GM12878 (cell line): Measurements from ENCODE around the gene TMEM52. TPM values are rescaled to one million over a fixed set of nuclear protein-coding genes. Genes with fewer than 3 reads are reported as not detected.

Experiments
- ATAC-seq: fragments of 200-7000 bp; cut with Tn5 transposase; 3 replicates; pipeline ENCODE4 v1.9.1; 2020; ENCODE audit warnings: mild to moderate bottlenecking, moderate library complexity
- BruUV-seq: library from RNA; stranded (reverse); fragments of 400-500 nt; replicated peaks from 2 replicates; lab custom pipeline; 2021; lab: Mats Ljungman, UMichigan
- CTCF ChIA-PET: fragments of 300-600 bp; sonication (Branson Sonifier 250); formaldehyde crosslinking; extraction: SDS; loops from one replicate; lab custom pipeline; 2021; ENCODE audit warnings: inconsistent platforms; lab: Yijun Ruan, JAX
- POLR2A ChIA-PET: fragments of 350-600 bp; formaldehyde crosslinking; extraction: SDS; loops from one replicate; lab custom pipeline; 2021; ENCODE audit warnings: inconsistent platforms; lab: Charles Lee
- RAD21 ChIA-PET: fragments of 300-600 bp; sonication (Branson Sonifier 250); formaldehyde crosslinking; loops from one replicate; lab custom pipeline; 2023; ENCODE audit warnings: antibody characterized with exemption; ENCODE audit not compliant: unreplicated experiment; lab: Charles Lee
- SMC1A ChIA-PET: fragments of 300-600 bp; sonication (Branson Sonifier 250); formaldehyde crosslinking; loops from one replicate; lab custom pipeline; 2023; ENCODE audit not compliant: unreplicated experiment, uncharacterized antibody; lab: Charles Lee
- DNase-seq: peaks from one replicate; pipeline ENCODE4 v3.0.0-alpha.2; 2011; ENCODE audit warnings: low read depth, low spot score
- FAIRE-seq: peaks from 3 replicates; lab custom pipeline; 2011; peaks lifted over from hg19 to GRCh38; lab: Jason Lieb, UNC
- H2AFZ ChIP-seq: 2 replicates; pipeline ENCODE4 v1.6.0; 2011; ENCODE audit warnings: low read depth, low read length, control low read depth; ENCODE audit not compliant: control insufficient read depth
- H3K27ac ChIP-seq: 2 replicates; pipeline ENCODE4 v1.5.1; 2011; ENCODE audit warnings: control low read depth; ENCODE audit not compliant: control insufficient read depth, insufficient read depth
- H3K27me3 ChIP-seq, 2 experiments: replicated peaks in 1 of 2; 2 replicates each; pipeline versions ENCODE4 v1.6.0 to v1.6.1; 2011; ENCODE audit warnings: low read length in 1 of 2; ENCODE audit not compliant: control insufficient read depth in 2 of 2, insufficient read depth in 2 of 2
- H3K36me3 ChIP-seq, 2 experiments: 2 replicates each; pipeline ENCODE4 v1.5.1; 2011; ENCODE audit warnings: low read length in 1 of 2; ENCODE audit not compliant: control insufficient read depth in 2 of 2, insufficient read depth in 2 of 2
- H3K4me1 ChIP-seq: 2 replicates; pipeline ENCODE4 v1.6.1; 2011; ENCODE audit warnings: mild to moderate bottlenecking, low read length, moderate library complexity, mixed read lengths; ENCODE audit not compliant: control insufficient read depth, insufficient read depth
- H3K4me2 ChIP-seq: 2 replicates; pipeline ENCODE4 v1.6.0; 2011; ENCODE audit warnings: control low read depth; ENCODE audit not compliant: control insufficient read depth, insufficient read depth
- H3K4me3 ChIP-seq: fragments of 200-600 bp; sonication (generic); 2 replicates; pipeline ENCODE4 v1.5.1; 2016
- H3K79me2 ChIP-seq: 2 replicates; pipeline ENCODE4 v1.6.0; 2011; ENCODE audit warnings: low read length; ENCODE audit not compliant: control insufficient read depth, insufficient read depth
- H3K9ac ChIP-seq: 2 replicates; pipeline ENCODE4 v1.8.0; 2011; ENCODE audit warnings: low read length, control low read depth, mixed read lengths; ENCODE audit not compliant: control insufficient read depth, insufficient read depth
- H3K9me3 ChIP-seq: replicated peaks from 3 replicates; pipeline ENCODE4 v1.5.1; 2011; ENCODE audit warnings: mild to moderate bottlenecking, low read length; ENCODE audit not compliant: control insufficient read depth, insufficient read depth
- H4K20me1 ChIP-seq: 2 replicates; pipeline ENCODE4 v1.6.0; 2011; ENCODE audit not compliant: control insufficient read depth, insufficient read depth
- BMI1 ChIP-seq: fragments of 450-650 bp; IDR thresholded peaks from 2 replicates; pipeline ENCODE4 v1.6.1; 2016; ENCODE audit warnings: mild to moderate bottlenecking, moderate library complexity, borderline replicate concordance
- BRCA1 ChIP-seq: IDR thresholded peaks from 2 replicates; pipeline ENCODE4 v1.6.1; 2011; ENCODE audit warnings: low read depth, low read length, improper control_type of control experiment
- CBFB ChIP-seq: IDR thresholded peaks from 2 replicates; pipeline ENCODE4 v1.6.1; 2016; ENCODE audit warnings: antibody characterized with exemption, low read depth
- CEBPB ChIP-seq, 2 experiments: fragments of 150-350 bp in 1 of 2; IDR thresholded peaks; 2 replicates each; pipeline ENCODE4 v1.6.1; 2012 to 2014; ENCODE audit warnings: low read depth in 2 of 2, low read length in 2 of 2, borderline replicate concordance in 1 of 2, inconsistent platforms in 1 of 2
- ETV6 ChIP-seq, 2 experiments: fragments of 450-650 bp in 1 of 2; IDR thresholded peaks in 1 of 2; conservative IDR thresholded peaks in 1 of 2; 2 replicates each; pipeline ENCODE4 v1.6.1; 2014; ENCODE audit warnings: antibody characterized with exemption in 1 of 2, borderline replicate concordance in 1 of 2, low read depth in 1 of 2, mild to moderate bottlenecking in 1 of 2, moderate library complexity in 1 of 2
- LARP7 ChIP-seq: fragments of 450-650 bp; IDR thresholded peaks from 2 replicates; pipeline ENCODE4 v1.6.1; 2017; ENCODE audit warnings: mild to moderate bottlenecking
- SPI1 ChIP-seq: IDR thresholded peaks from 2 replicates; pipeline ENCODE4 v1.6.1; 2011; ENCODE audit warnings: low read depth, mild to moderate bottlenecking, low read length, moderate library complexity, borderline replicate concordance; ENCODE audit not compliant: insufficient read depth
- WRNIP1 ChIP-seq: IDR thresholded peaks from 2 replicates; pipeline ENCODE4 v1.6.1; 2011; ENCODE audit warnings: low read depth, low read length, improper control_type of control experiment, borderline replicate concordance
- ZSCAN29 ChIP-seq: fragments of 450-650 bp; IDR thresholded peaks from 2 replicates; pipeline ENCODE4 v1.6.1; 2017; ENCODE audit warnings: mild to moderate bottlenecking, moderate library complexity
- WGBS: methylation state at CpG from one replicate; pipeline ENCODE4 v1.1.6; 2016; ENCODE audit warnings: low lambda C conversion rate; ENCODE audit not compliant: insufficient replicate concordance, insufficient coverage; ENCODE audit errors: missing lambda C conversion rate; 5-methylcytosine and 5-hydroxymethylcytosine counted together
- in situ Hi-C: fragments of 300-500 bp; cut with MboI; formaldehyde crosslinking; loops from 9 replicates; pipeline ENCODE4 v1.14.3; 2018; ENCODE audit warnings: mixed read lengths
- intact Hi-C: fragments of 100-400 bp; cut with micrococcal nuclease; formaldehyde crosslinking; loops from one replicate; pipeline ENCODE4 v1.14.2; 2022; ENCODE audit not compliant: unreplicated experiment
- polyA plus RNA-seq, 11 experiments: library from polyadenylated mRNA; depleted of rRNA in 4 of 11; unstranded in 6 of 11; stranded (reverse) in 5 of 11; fragments of >200 nt; fragmentation: Nextera tagmentation in 4 of 11; fragmentation: Illumina TruSeq in 1 of 11; extraction: Ambion mirVana in 4 of 11; extraction: Trizol in 1 of 11; gene quantifications; 1 replicate in 1 of 11; 2 replicates in 10 of 11; pipeline versions ENCODE4 v1.2.1 to v1.2.3, GENCODE V29; 2011 to 2016; ENCODE audit warnings: inconsistent platforms in 2 of 11, missing spikeins in 2 of 11, low read depth in 1 of 11
- total RNA-seq, 4 experiments: library from RNA; depleted of rRNA in 3 of 4; stranded (reverse); fragments of >200 nt in 3 of 4; fragmentation: Illumina TruSeq in 1 of 4; extraction: Trizol in 1 of 4; gene quantifications; 2 replicates each; pipeline versions ENCODE4 v1.2.1 to v1.2.3, GENCODE V29; 2013 to 2021
- TF ChIP-seq, protein P1 (sequence below): IDR thresholded peaks from 2 replicates; pipeline ENCODE4 v1.6.1; 2012; ENCODE audit warnings: low read depth, low read length, improper control_type of control experiment
- TF ChIP-seq, protein P2 (sequence below): IDR thresholded peaks from 2 replicates; pipeline ENCODE4 v1.6.1; 2012; ENCODE audit warnings: improper control_type of control experiment, low read depth, low read length; ENCODE audit not compliant: insufficient replicate concordance
- TF ChIP-seq, protein P3 (sequence below): fragments of 450-650 bp; IDR thresholded peaks from 2 replicates; pipeline ENCODE4 v1.6.1; 2018; ENCODE audit warnings: mild to moderate bottlenecking, low read depth, moderate library complexity; ENCODE audit not compliant: partially characterized antibody

Gene TMEM52
- total and polyA plus RNA-seq, 10 of the 15 experiments (the other 5 are each of a cell fraction or from before 2014, with no cell fraction given) = 0.17 to 0.33 (median 0.24) TPM; not detected in 7

DNA sequence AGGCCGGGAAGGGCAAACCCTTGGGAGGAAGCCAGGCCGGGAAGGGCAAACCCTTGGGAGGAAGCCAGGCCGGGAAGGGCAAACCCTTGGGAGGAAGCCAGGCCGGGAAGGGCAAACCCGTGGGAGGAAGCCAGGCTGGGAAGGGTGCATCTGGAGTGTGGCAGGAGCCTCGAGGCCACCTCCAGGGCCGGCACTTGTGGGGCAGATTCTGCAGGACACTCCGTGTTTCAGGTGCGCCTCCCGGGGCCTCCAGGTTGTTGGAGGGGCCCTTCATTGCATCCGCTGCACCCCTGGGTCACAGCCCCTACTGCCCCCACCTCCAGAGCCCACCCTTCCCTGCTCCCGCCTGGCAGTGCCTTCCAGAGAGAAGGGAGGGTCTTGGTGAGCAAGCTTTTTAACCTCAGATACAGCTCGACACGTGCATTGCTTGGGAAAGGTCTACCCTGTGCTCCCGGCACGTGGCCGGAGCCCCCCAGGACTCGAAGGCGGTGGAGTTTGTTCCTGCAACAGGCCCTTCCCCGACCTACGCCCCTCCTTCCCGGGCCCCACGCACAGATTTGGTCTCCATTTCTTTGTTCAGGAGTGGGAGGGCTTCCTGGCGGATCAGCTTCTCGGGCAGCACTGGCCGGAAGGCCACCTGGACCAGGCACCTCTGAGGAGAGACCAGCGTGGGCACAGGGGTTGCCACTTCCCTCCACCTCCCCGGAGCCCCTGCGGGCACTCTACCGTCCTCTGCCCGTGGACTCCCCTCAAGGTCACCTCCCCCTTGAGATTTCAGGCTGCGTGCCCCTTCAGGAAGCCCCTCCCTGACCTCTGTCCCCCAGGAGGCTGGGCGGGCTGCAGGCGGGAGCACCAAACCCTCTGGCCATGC, 9.4 kb upstream of the TMEM52 start:
- WGBS = 48% methylated on average over 32 of the region's 34 CpGs
- no peak overlapping the region for H2AFZ ChIP-seq
- DNase-seq (no peak), FAIRE-seq (no peak), ATAC-seq (no peak)
- SMC1A ChIA-PET = no interaction called here
- H3K9me3 ChIP-seq = no peaks in the 10 kb centered on the region; the same call in 2 of the 3 replicates
- H3K4me1 ChIP-seq = no peaks in the 10 kb centered on the region
- no peak overlapping the region for H3K9ac ChIP-seq
- H3K79me2 ChIP-seq = no peaks in the 10 kb centered on the region
- H3K4me2 ChIP-seq = no peak overlapping the region
- POLR2A ChIA-PET = no interaction called here
- CTCF ChIA-PET = no interaction called here
- no peak overlapping the region for H3K27ac ChIP-seq
- intact Hi-C loops = no loop called here
- H3K4me3 ChIP-seq = no peak overlapping the region
- RAD21 ChIA-PET = no interaction called here
- no TSS peak for BruUV-seq
- H3K27me3 ChIP-seq = no peaks in the 10 kb centered on the region
- H3K36me3 ChIP-seq = no peaks in the 10 kb centered on the region
- in situ Hi-C loops = no loop called here
- no peaks in the 10 kb centered on the region for H4K20me1 ChIP-seq
- TF ChIP-seq BRCA1 (no peak), BMI1 (no peak), SPI1 (no peak), ZSCAN29 (no peak), CEBPB (IDR thresholded peaks at IDR 0.05; ENCODE audit: borderline replicate concordance in 1 of 2, low read depth in 2 of 2, low read length in 2 of 2) (no peak), ETV6 (conservative IDR thresholded peaks at IDR 0.05 in 1 of 2, IDR thresholded peaks at IDR 0.05 in 1 of 2; ENCODE audit: borderline replicate concordance in 1 of 2, low read depth in 1 of 2) (no peak), LARP7 (no peak), WRNIP1 (no peak), CBFB (no peak)
- TF ChIP-seq, protein P1, sequence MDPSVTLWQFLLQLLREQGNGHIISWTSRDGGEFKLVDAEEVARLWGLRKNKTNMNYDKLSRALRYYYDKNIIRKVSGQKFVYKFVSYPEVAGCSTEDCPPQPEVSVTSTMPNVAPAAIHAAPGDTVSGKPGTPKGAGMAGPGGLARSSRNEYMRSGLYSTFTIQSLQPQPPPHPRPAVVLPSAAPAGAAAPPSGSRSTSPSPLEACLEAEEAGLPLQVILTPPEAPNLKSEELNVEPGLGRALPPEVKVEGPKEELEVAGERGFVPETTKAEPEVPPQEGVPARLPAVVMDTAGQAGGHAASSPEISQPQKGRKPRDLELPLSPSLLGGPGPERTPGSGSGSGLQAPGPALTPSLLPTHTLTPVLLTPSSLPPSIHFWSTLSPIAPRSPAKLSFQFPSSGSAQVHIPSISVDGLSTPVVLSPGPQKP = no peak
- TF ChIP-seq, protein P2, sequence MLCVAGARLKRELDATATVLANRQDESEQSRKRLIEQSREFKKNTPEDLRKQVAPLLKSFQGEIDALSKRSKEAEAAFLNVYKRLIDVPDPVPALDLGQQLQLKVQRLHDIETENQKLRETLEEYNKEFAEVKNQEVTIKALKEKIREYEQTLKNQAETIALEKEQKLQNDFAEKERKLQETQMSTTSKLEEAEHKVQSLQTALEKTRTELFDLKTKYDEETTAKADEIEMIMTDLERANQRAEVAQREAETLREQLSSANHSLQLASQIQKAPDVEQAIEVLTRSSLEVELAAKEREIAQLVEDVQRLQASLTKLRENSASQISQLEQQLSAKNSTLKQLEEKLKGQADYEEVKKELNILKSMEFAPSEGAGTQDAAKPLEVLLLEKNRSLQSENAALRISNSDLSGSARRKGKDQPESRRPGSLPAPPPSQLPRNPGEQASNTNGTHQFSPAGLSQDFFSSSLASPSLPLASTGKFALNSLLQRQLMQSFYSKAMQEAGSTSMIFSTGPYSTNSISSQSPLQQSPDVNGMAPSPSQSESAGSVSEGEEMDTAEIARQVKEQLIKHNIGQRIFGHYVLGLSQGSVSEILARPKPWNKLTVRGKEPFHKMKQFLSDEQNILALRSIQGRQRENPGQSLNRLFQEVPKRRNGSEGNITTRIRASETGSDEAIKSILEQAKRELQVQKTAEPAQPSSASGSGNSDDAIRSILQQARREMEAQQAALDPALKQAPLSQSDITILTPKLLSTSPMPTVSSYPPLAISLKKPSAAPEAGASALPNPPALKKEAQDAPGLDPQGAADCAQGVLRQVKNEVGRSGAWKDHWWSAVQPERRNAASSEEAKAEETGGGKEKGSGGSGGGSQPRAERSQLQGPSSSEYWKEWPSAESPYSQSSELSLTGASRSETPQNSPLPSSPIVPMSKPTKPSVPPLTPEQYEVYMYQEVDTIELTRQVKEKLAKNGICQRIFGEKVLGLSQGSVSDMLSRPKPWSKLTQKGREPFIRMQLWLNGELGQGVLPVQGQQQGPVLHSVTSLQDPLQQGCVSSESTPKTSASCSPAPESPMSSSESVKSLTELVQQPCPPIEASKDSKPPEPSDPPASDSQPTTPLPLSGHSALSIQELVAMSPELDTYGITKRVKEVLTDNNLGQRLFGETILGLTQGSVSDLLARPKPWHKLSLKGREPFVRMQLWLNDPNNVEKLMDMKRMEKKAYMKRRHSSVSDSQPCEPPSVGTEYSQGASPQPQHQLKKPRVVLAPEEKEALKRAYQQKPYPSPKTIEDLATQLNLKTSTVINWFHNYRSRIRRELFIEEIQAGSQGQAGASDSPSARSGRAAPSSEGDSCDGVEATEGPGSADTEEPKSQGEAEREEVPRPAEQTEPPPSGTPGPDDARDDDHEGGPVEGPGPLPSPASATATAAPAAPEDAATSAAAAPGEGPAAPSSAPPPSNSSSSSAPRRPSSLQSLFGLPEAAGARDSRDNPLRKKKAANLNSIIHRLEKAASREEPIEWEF = no peak
- TF ChIP-seq, protein P3, sequence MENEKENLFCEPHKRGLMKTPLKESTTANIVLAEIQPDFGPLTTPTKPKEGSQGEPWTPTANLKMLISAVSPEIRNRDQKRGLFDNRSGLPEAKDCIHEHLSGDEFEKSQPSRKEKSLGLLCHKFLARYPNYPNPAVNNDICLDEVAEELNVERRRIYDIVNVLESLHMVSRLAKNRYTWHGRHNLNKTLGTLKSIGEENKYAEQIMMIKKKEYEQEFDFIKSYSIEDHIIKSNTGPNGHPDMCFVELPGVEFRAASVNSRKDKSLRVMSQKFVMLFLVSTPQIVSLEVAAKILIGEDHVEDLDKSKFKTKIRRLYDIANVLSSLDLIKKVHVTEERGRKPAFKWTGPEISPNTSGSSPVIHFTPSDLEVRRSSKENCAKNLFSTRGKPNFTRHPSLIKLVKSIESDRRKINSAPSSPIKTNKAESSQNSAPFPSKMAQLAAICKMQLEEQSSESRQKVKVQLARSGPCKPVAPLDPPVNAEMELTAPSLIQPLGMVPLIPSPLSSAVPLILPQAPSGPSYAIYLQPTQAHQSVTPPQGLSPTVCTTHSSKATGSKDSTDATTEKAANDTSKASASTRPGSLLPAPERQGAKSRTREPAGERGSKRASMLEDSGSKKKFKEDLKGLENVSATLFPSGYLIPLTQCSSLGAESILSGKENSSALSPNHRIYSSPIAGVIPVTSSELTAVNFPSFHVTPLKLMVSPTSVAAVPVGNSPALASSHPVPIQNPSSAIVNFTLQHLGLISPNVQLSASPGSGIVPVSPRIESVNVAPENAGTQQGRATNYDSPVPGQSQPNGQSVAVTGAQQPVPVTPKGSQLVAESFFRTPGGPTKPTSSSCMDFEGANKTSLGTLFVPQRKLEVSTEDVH = no peak
